DMS114 treated with DMSO at 0.1 percent for 48 hours (cell line): Measurements from ENCODE around the gene ZNF235.
"Not testable (repeated sequence)": the region's sequence is repeated elsewhere in the genome, so short reads cannot be mapped to it uniquely, and the experiment has no call there.

ENCODE experiments used
- DNase-seq: peaks from one replicate; lab custom pipeline; 2025; ENCODE audit not compliant: unreplicated experiment; lab: John Stamatoyannopoulos, UW

Gene ZNF235

GRCh38 chr19:44258136-44258535 is 46.7 kb downstream of the ZNF235 start:
- no peak for DNase-seq

GRCh38 chr19:44255705-44256411 is 49.0 kb downstream of the ZNF235 start:
- DNase-seq, result no peak

GRCh38 chr19:44254496-44254895 is 50.3 kb downstream of the ZNF235 start:
- no peak for DNase-seq

- not testable (repeated sequence) for DNase-seq
Observed at GRCh38 chr19:44253392-44253791, 51.4 kb downstream of the ZNF235 start.

- not testable (repeated sequence) for DNase-seq
Observed at GRCh38 chr19:44252332-44252731, 52.5 kb downstream of the ZNF235 start.

GRCh38 chr19:44236384-44236783 is 68.4 kb downstream of the ZNF235 start:
- DNase-seq, result no peak
